Neural progenitor cell (in vitro differentiated cells): ENCODE results near the gene FYN. TPM values are rescaled to one million over a fixed set of nuclear protein-coding genes. Genes with fewer than 3 reads are reported as not detected.

Experiments
- DNase-seq: peaks from one replicate; pipeline ENCODE4 v3.0.0-alpha.2; 2016; ENCODE audit warnings: low spot score
- H2AFZ ChIP-seq: fragments of 200-600 bp; sonication (generic); replicated peaks from 2 replicates; pipeline ENCODE4 v1.6.1; 2016; ENCODE audit warnings: antibody characterized with exemption
- H3F3A ChIP-seq: fragments of 200-600 bp; sonication (generic); 2 replicates; pipeline ENCODE4 v1.6.1; 2016; ENCODE audit warnings: antibody characterized with exemption, low read depth
- H3K27ac ChIP-seq: fragments of 200-600 bp; sonication (generic); 2 replicates; pipeline ENCODE4 v1.5.1; 2016; ENCODE audit warnings: mild to moderate bottlenecking
- H3K27me3 ChIP-seq: fragments of 200-600 bp; sonication (generic); 2 replicates; pipeline ENCODE4 v1.6.1; 2016; ENCODE audit warnings: mild to moderate bottlenecking, moderate library complexity
- H3K36me3 ChIP-seq: fragments of 200-600 bp; sonication (generic); 2 replicates; pipeline ENCODE4 v1.5.1; 2016
- H3K4me1 ChIP-seq: fragments of 200-600 bp; sonication (generic); 2 replicates; pipeline ENCODE4 v1.6.1; 2016; ENCODE audit warnings: mixed run types
- H3K4me2 ChIP-seq: fragments of 200-600 bp; sonication (generic); 2 replicates; pipeline ENCODE4 v1.6.1; 2016
- H3K4me3 ChIP-seq: fragments of 200-600 bp; sonication (generic); 2 replicates; pipeline ENCODE4 v1.5.1; 2016
- H3K79me2 ChIP-seq: fragments of 200-600 bp; sonication (generic); 2 replicates; pipeline ENCODE4 v1.6.1; 2016; ENCODE audit warnings: low read depth
- H3K9ac ChIP-seq: fragments of 200-600 bp; sonication (generic); 2 replicates; pipeline ENCODE4 v1.6.1; 2016
- H3K9me3 ChIP-seq: fragments of 200-600 bp; sonication (generic); 2 replicates; pipeline ENCODE4 v1.5.1; 2016; ENCODE audit warnings: low read depth
- H4K20me1 ChIP-seq: fragments of 200-600 bp; sonication (generic); 2 replicates; pipeline ENCODE4 v1.6.1; 2016; ENCODE audit warnings: low read depth
- H3K27ac Mint-ChIP-seq: 3 replicates; pipeline ENCODE4 v1.8.0; 2021; ENCODE audit warnings: mixed read lengths
- H3K27me3 Mint-ChIP-seq: 2 replicates; pipeline ENCODE4 v1.8.0; 2022; ENCODE audit warnings: low read depth, mild to moderate bottlenecking, inconsistent platforms, moderate library complexity, mixed read lengths; ENCODE audit not compliant: insufficient read depth
- H3K36me3 Mint-ChIP-seq: 3 replicates; pipeline ENCODE4 v1.8.0; 2021; ENCODE audit warnings: mixed read lengths
- H3K4me1 Mint-ChIP-seq: 3 replicates; pipeline ENCODE4 v1.8.0; 2021; ENCODE audit warnings: mixed read lengths
- H3K4me3 Mint-ChIP-seq: 3 replicates; pipeline ENCODE4 v1.8.0; 2021; ENCODE audit warnings: mild to moderate bottlenecking, moderate library complexity, mixed read lengths
- H3K9me3 Mint-ChIP-seq: 3 replicates; pipeline ENCODE4 v1.8.0; 2020; ENCODE audit warnings: mixed read lengths
- CTCF ChIP-seq: fragments of 200-600 bp; sonication (generic); IDR thresholded peaks from 2 replicates; pipeline ENCODE4 v1.5.1; 2017; ENCODE audit warnings: antibody characterized with exemption, mild to moderate bottlenecking
- EZH2 ChIP-seq: fragments of 200-600 bp; sonication (generic); IDR thresholded peaks from 2 replicates; pipeline ENCODE4 v1.6.1; 2017; ENCODE audit warnings: antibody characterized with exemption, mild to moderate bottlenecking, moderate library complexity
- EZH2phosphoT487 ChIP-seq: fragments of 200-600 bp; sonication (generic); IDR thresholded peaks from 2 replicates; pipeline ENCODE4 v1.6.1; 2017; ENCODE audit warnings: antibody characterized with exemption
- total RNA-seq: library from RNA; depleted of rRNA; stranded (reverse); fragments of >200 nt; gene quantifications from 2 replicates; pipeline ENCODE4 v1.2.3, GENCODE V29; 2015; ENCODE audit warnings: low replicate concordance

Gene FYN
- total RNA-seq, 1 donor from 2014 or later, result 167 TPM

- Mint-ChIP-seq H3K27ac (no peak overlapping the region), H3K27me3 (peaks cover 2% of the 10 kb centered on the region), H3K4me3 (no peak overlapping the region), H3K4me1 (peaks cover 5% of the 10 kb centered on the region), H3K9me3 (peaks cover 2% of the 10 kb centered on the region), H3K36me3 (no peaks in the 10 kb centered on the region)
- Histone ChIP-seq H3K4me3 (no peak overlapping the region), H3K9ac (no peak overlapping the region), H3K27ac (no peak overlapping the region), H3K9me3 (no peaks in the 10 kb centered on the region), H2AFZ (no peak overlapping the region), H3K36me3 (no peaks in the 10 kb centered on the region), H3K79me2 (no peaks in the 10 kb centered on the region), H3K4me2 (no peak overlapping the region), H3F3A (peaks cover 16% of the 10 kb centered on the region), H3K27me3 (no peaks in the 10 kb centered on the region), H3K4me1 (no peaks in the 10 kb centered on the region), H4K20me1 (no peaks in the 10 kb centered on the region)
- no peak for DNase-seq
- TF ChIP-seq CTCF (no peak), EZH2 (no peak), EZH2phosphoT487 (no peak)
These were observed 41.4 kb upstream of the FYN start for GRCh38 chr6:111914617-111915016.

- H3K79me2 ChIP-seq, result no peaks in the 10 kb centered on the region
- H3K36me3 Mint-ChIP-seq, result no peaks in the 10 kb centered on the region
- H3K27ac ChIP-seq, result no peak overlapping the region
- no peak overlapping the region for H3K4me3 ChIP-seq
- peaks cover 2% of the 10 kb centered on the region for H3K27me3 Mint-ChIP-seq
- H3F3A ChIP-seq, result peaks cover 16% of the 10 kb centered on the region
- no peak for DNase-seq
- no peak overlapping the region for H3K9ac ChIP-seq
- H3K9me3 Mint-ChIP-seq, result peaks cover 10% of the 10 kb centered on the region
- H3K4me1 Mint-ChIP-seq, result peaks cover 13% of the 10 kb centered on the region
- no peak overlapping the region for H2AFZ ChIP-seq
- no peak overlapping the region for H3K4me3 Mint-ChIP-seq
- no peaks in the 10 kb centered on the region for H3K9me3 ChIP-seq
- no peak overlapping the region for H3K27ac Mint-ChIP-seq
- no peaks in the 10 kb centered on the region for H3K36me3 ChIP-seq
- no peaks in the 10 kb centered on the region for H4K20me1 ChIP-seq
- H3K4me1 ChIP-seq, result peaks cover 7% of the 10 kb centered on the region
- H3K4me2 ChIP-seq, result no peak overlapping the region
- H3K27me3 ChIP-seq, result no peaks in the 10 kb centered on the region
- TF ChIP-seq CTCF (no peak), EZH2phosphoT487 (no peak), EZH2 (no peak)
These were observed 39.7 kb upstream of the FYN start for GRCh38 chr6:111912904-111913303.

GRCh38 chr6:111911428-111911827, 38.2 kb upstream of the FYN start:
- Histone ChIP-seq H3K79me2 (no peaks in the 10 kb centered on the region), H3K9me3 (no peaks in the 10 kb centered on the region), H3K9ac (no peak overlapping the region), H3K27me3 (no peaks in the 10 kb centered on the region), H3K4me3 (no peak overlapping the region), H3K36me3 (no peaks in the 10 kb centered on the region), H3F3A (peaks cover 16% of the 10 kb centered on the region), H3K27ac (no peak overlapping the region), H2AFZ (no peak overlapping the region), H4K20me1 (no peaks in the 10 kb centered on the region), H3K4me2 (no peak overlapping the region), H3K4me1 (peaks cover 7% of the 10 kb centered on the region)
- Mint-ChIP-seq H3K27me3 (peaks cover 2% of the 10 kb centered on the region), H3K9me3 (peaks cover 7% of the 10 kb centered on the region), H3K4me3 (no peak overlapping the region), H3K36me3 (no peaks in the 10 kb centered on the region), H3K4me1 (peaks cover 13% of the 10 kb centered on the region), H3K27ac (no peak overlapping the region)
- TF ChIP-seq EZH2phosphoT487, result no peak
- TF ChIP-seq CTCF, result no peak
- no peak for TF ChIP-seq EZH2
- no peak for DNase-seq
